Endothelial cell of umbilical vein (primary cell): Measurements from ENCODE around the gene ANGEL2. TPM values are rescaled to one million over a fixed set of nuclear protein-coding genes. Genes with fewer than 3 reads are reported as not detected.

Experiments
- BruUV-seq: library from RNA; stranded (reverse); fragments of 400-500 nt; replicated peaks from 2 replicates; lab custom pipeline; 2021; lab: Mats Ljungman, UMichigan
- CTCF ChIA-PET: fragments of 300-600, 350-600 bp; sonication (Branson Sonifier 250); formaldehyde crosslinking; loops from one replicate; lab custom pipeline; 2021; ENCODE audit warnings: antibody characterized with exemption, inconsistent platforms; lab: Charles Lee
- POLR2A ChIA-PET: fragments of 300-600, 350-600 bp; sonication (Branson Sonifier 250); formaldehyde crosslinking; loops from one replicate; lab custom pipeline; 2021; ENCODE audit warnings: antibody characterized with exemption, inconsistent platforms; lab: Charles Lee
- DNase-seq: peaks from one replicate; pipeline ENCODE4 v3.0.0-alpha.2; 2011; ENCODE audit warnings: low read depth, low spot score
- FAIRE-seq: peaks from 2 replicates; lab custom pipeline; 2011; peaks lifted over from hg19 to GRCh38; lab: Jason Lieb, UNC
- H2AFZ ChIP-seq: 2 replicates; pipeline ENCODE4 v1.6.0; 2012; ENCODE audit warnings: low read depth, low read length, control low read depth, inconsistent platforms
- H3K27ac ChIP-seq: 2 replicates; pipeline ENCODE4 v1.5.1; 2011; ENCODE audit warnings: low read depth, mild to moderate bottlenecking, control low read depth, low read length, moderate library complexity; ENCODE audit not compliant: insufficient read depth
- H3K27me3 ChIP-seq, 2 experiments: 2 replicates each; pipeline versions ENCODE4 v1.6.0 to v1.6.1; 2011; ENCODE audit warnings: low read length in 2 of 2, mixed read lengths in 1 of 2; ENCODE audit not compliant: control insufficient read depth in 2 of 2, insufficient read depth in 2 of 2
- H3K36me3 ChIP-seq, 2 experiments: 2 replicates in 1 of 2; 3 replicates in 1 of 2; pipeline ENCODE4 v1.5.1; 2011; ENCODE audit warnings: low read length in 2 of 2, mild to moderate bottlenecking in 1 of 2, moderate library complexity in 1 of 2; ENCODE audit not compliant: control insufficient read depth in 2 of 2, insufficient read depth in 2 of 2; ENCODE audit errors: extremely low read depth in 1 of 2
- H3K4me1 ChIP-seq: 3 replicates; pipeline ENCODE4 v1.5.1; 2011; ENCODE audit warnings: mild to moderate bottlenecking, low read length; ENCODE audit not compliant: control insufficient read depth, insufficient read depth; ENCODE audit errors: extremely low read depth
- H3K4me2 ChIP-seq: 2 replicates; pipeline ENCODE4 v1.6.1; 2011; ENCODE audit warnings: low read length, control low read depth, mixed read lengths; ENCODE audit not compliant: insufficient read depth
- H3K4me3 ChIP-seq, 3 experiments: fragments of 200-600 bp in 1 of 3; sonication (generic), shearing (Covaris generic) in 1 of 3; replicated peaks in 1 of 3; 2 replicates each; pipeline ENCODE4 v1.5.1; 2011 to 2016; ENCODE audit warnings: control low read depth in 3 of 3, low read length in 3 of 3, mild to moderate bottlenecking in 2 of 3, inconsistent platforms in 1 of 3, low read depth in 1 of 3, moderate library complexity in 1 of 3; ENCODE audit not compliant: insufficient read depth in 1 of 3
- H3K79me2 ChIP-seq: 2 replicates; pipeline ENCODE4 v1.6.0; 2012; ENCODE audit warnings: low read length, inconsistent platforms; ENCODE audit not compliant: control insufficient read depth, insufficient read depth
- H3K9ac ChIP-seq: replicated peaks from 2 replicates; pipeline ENCODE3; 2011; ENCODE audit warnings: low read length, control low read depth; ENCODE audit not compliant: insufficient read depth; ENCODE audit errors: extremely low read depth
- H3K9me1 ChIP-seq: replicated peaks from 3 replicates; pipeline ENCODE4 v1.6.0; 2011; ENCODE audit warnings: mild to moderate bottlenecking, low read length; ENCODE audit not compliant: control insufficient read depth, insufficient read depth; ENCODE audit errors: extremely low read depth
- H3K9me3 ChIP-seq: replicated peaks from 2 replicates; pipeline ENCODE4 v1.5.1; 2012; ENCODE audit warnings: low read length, inconsistent platforms; ENCODE audit not compliant: control insufficient read depth, insufficient read depth
- H4K20me1 ChIP-seq: replicated peaks from 2 replicates; pipeline ENCODE3; 2011; ENCODE audit warnings: mild to moderate bottlenecking, low read length; ENCODE audit not compliant: control insufficient read depth, insufficient read depth; ENCODE audit errors: extremely low read depth
- EZH2 ChIP-seq: IDR thresholded peaks from 2 replicates; pipeline ENCODE4 v1.6.1; 2012; ENCODE audit warnings: borderline replicate concordance, low read depth, mild to moderate bottlenecking, moderate library complexity, low read length, inconsistent platforms; ENCODE audit not compliant: severe bottlenecking
- FOS ChIP-seq: IDR thresholded peaks from 2 replicates; pipeline ENCODE4 v1.6.1; 2011; ENCODE audit warnings: mild to moderate bottlenecking, low read length, moderate library complexity, borderline replicate concordance; ENCODE audit not compliant: insufficient read depth
- GATA2 ChIP-seq: IDR thresholded peaks from 2 replicates; pipeline ENCODE4 v1.7.0; 2011; ENCODE audit warnings: low read depth, mild to moderate bottlenecking, moderate library complexity, mixed read lengths, low read length; ENCODE audit not compliant: insufficient read length, insufficient read depth
- JUN ChIP-seq: IDR thresholded peaks from 2 replicates; pipeline ENCODE4 v1.6.1; 2011; ENCODE audit warnings: borderline replicate concordance, low read depth; ENCODE audit not compliant: insufficient read length, insufficient read depth
- MYC ChIP-seq: IDR thresholded peaks from one replicate; pipeline ENCODE4 v1.6.1; 2011; ENCODE audit warnings: mild to moderate bottlenecking, low read depth, low read length
- POLR2A ChIP-seq: IDR thresholded peaks from 2 replicates; pipeline ENCODE4 v1.6.1; 2012; ENCODE audit warnings: low read depth, mild to moderate bottlenecking, control low read depth, low read length
- POLR2AphosphoS5 ChIP-seq: IDR thresholded peaks from 2 replicates; pipeline ENCODE4 v1.6.1; 2012; ENCODE audit warnings: low read depth, mild to moderate bottlenecking, control low read depth, low read length, moderate library complexity; ENCODE audit not compliant: insufficient read depth
- dilution Hi-C: fragments of 300-500 bp; cut with MboI; formaldehyde crosslinking; loops from one replicate; pipeline ENCODE4 v1.15.0; 2019; ENCODE audit warnings: low sequenced_read_pairs; ENCODE audit not compliant: extremely low pct_ligation_motif_present
- intact Hi-C: fragments of 100-400 bp; cut with micrococcal nuclease; formaldehyde crosslinking; loops from one replicate; pipeline ENCODE4 v1.10.0; 2022
- polyA plus RNA-seq, 4 experiments: library from polyadenylated mRNA; depleted of rRNA in 3 of 4; stranded (reverse) in 3 of 4; unstranded in 1 of 4; fragments of >200 nt; gene quantifications; 2 replicates each; pipeline versions ENCODE4 v1.2.1 to v1.2.3, GENCODE V29; 2011 to 2012; ENCODE audit warnings: missing spikeins in 1 of 4
- total RNA-seq: library from RNA; stranded (reverse); gene quantifications from 2 replicates; pipeline ENCODE4 v1.2.3, GENCODE V29; 2021
- TF ChIP-seq, protein P1 (sequence below): IDR thresholded peaks from 2 replicates; pipeline ENCODE4 v1.6.1; 2011; ENCODE audit not compliant: insufficient read depth, insufficient read length
- TF ChIP-seq, protein P2 (sequence below), 2 donors: IDR thresholded peaks; 1 replicate in 1 of 2; 2 replicates in 1 of 2; pipeline ENCODE4 v1.5.1; 2011; ENCODE audit warnings: low read length in 2 of 2, mild to moderate bottlenecking in 2 of 2, moderate library complexity in 2 of 2, control low read depth in 1 of 2, inconsistent platforms in 1 of 2, low read depth in 1 of 2; ENCODE audit not compliant: insufficient read depth in 1 of 2; ENCODE audit errors: extremely low read depth in 1 of 2

Gene ANGEL2
- total and polyA plus RNA-seq, 2 donors (not counting 3 experiments of a cell fraction or from before 2014, with no cell fraction given) = 11.9 to 39.1 TPM

GRCh38 chr1:213041443-213041842 is 25.8 kb upstream of the ANGEL2 start:
- TF ChIP-seq POLR2A = no peak
- TF ChIP-seq, protein P1, sequence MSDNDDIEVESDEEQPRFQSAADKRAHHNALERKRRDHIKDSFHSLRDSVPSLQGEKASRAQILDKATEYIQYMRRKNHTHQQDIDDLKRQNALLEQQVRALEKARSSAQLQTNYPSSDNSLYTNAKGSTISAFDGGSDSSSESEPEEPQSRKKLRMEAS = no peak
- TF ChIP-seq, protein P2, sequence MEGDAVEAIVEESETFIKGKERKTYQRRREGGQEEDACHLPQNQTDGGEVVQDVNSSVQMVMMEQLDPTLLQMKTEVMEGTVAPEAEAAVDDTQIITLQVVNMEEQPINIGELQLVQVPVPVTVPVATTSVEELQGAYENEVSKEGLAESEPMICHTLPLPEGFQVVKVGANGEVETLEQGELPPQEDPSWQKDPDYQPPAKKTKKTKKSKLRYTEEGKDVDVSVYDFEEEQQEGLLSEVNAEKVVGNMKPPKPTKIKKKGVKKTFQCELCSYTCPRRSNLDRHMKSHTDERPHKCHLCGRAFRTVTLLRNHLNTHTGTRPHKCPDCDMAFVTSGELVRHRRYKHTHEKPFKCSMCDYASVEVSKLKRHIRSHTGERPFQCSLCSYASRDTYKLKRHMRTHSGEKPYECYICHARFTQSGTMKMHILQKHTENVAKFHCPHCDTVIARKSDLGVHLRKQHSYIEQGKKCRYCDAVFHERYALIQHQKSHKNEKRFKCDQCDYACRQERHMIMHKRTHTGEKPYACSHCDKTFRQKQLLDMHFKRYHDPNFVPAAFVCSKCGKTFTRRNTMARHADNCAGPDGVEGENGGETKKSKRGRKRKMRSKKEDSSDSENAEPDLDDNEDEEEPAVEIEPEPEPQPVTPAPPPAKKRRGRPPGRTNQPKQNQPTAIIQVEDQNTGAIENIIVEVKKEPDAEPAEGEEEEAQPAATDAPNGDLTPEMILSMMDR (IDR thresholded peaks at IDR 0.05; ENCODE audit: extremely low read depth in 1 of 2, insufficient read depth in 1 of 2, low read depth in 1 of 2, low read length in 2 of 2) = no peak
- TF ChIP-seq JUN = no peak
- peak; percentile 33 for TF ChIP-seq FOS
- intact Hi-C loops (no loop called here), dilution Hi-C loops (no loop called here)
- Histone ChIP-seq H2AFZ (no peak overlapping the region), H3K79me2 (no peaks in the 10 kb centered on the region), H3K27ac (no peak overlapping the region), H3K4me1 (no peaks in the 10 kb centered on the region), H3K36me3 (no peaks in the 10 kb centered on the region), H3K9me1 (no peaks in the 10 kb centered on the region), H3K9me3 (no peaks in the 10 kb centered on the region), H3K4me3 (no peak overlapping the region), H3K27me3 (peaks cover 4 to 5% of the 10 kb centered on the region in 2 experiments), H3K4me2 (no peak overlapping the region), H4K20me1 (no peaks in the 10 kb centered on the region), H3K9ac (no peak overlapping the region)
- no TSS peak for BruUV-seq
- ChIA-PET POLR2A (no interaction called here), CTCF (no interaction called here)
- DNase-seq (no peak), FAIRE-seq (peak; percentile 59)

GRCh38 chr1:213035573-213035972 is 19.9 kb upstream of the ANGEL2 start:
- H3K9me1 ChIP-seq = no peaks in the 10 kb centered on the region
- ChIA-PET CTCF (no interaction called here), POLR2A (no interaction called here)
- no peak for DNase-seq
- H3K9me3 ChIP-seq = no peaks in the 10 kb centered on the region
- H2AFZ ChIP-seq = no peak overlapping the region
- no peaks in the 10 kb centered on the region for H3K4me1 ChIP-seq
- no peaks in the 10 kb centered on the region for H3K36me3 ChIP-seq
- H3K27me3 ChIP-seq = peaks cover 4 to 6% of the 10 kb centered on the region in 2 experiments
- intact Hi-C loops = no loop called here
- no peak overlapping the region for H3K9ac ChIP-seq
- H3K4me2 ChIP-seq = no peak overlapping the region
- H3K79me2 ChIP-seq = no peaks in the 10 kb centered on the region
- dilution Hi-C loops = no loop called here
- no TSS peak for BruUV-seq
- H4K20me1 ChIP-seq = no peaks in the 10 kb centered on the region
- no peak for FAIRE-seq
- no peak overlapping the region for H3K4me3 ChIP-seq
- TF ChIP-seq, protein P2 (IDR thresholded peaks at IDR 0.05; ENCODE audit: extremely low read depth in 1 of 2, insufficient read depth in 1 of 2, low read depth in 1 of 2, low read length in 2 of 2) = no peak
- TF ChIP-seq MYC = no peak
- no peak for TF ChIP-seq FOS
- TF ChIP-seq POLR2A = no peak
- TF ChIP-seq, protein P1 = no peak
- no peak for TF ChIP-seq POLR2AphosphoS5
- TF ChIP-seq EZH2 = no peak
- TF ChIP-seq JUN = no peak
- no peak for TF ChIP-seq GATA2
- H3K27ac ChIP-seq = no peak overlapping the region
